ENCODE measurements around the gene ZGPAT. TPM values are rescaled to one million over a fixed set of nuclear protein-coding genes. Genes with fewer than 3 reads are reported as not detected.
"Not testable (repeated sequence)": the region's sequence is repeated elsewhere in the genome, so short reads cannot be mapped to it uniquely, and the experiment has no call there.

Gene ZGPAT
- total RNA-seq, 4 donors from 2014 or later: 29.1 to 346 (median 76.5) TPM

DNA sequence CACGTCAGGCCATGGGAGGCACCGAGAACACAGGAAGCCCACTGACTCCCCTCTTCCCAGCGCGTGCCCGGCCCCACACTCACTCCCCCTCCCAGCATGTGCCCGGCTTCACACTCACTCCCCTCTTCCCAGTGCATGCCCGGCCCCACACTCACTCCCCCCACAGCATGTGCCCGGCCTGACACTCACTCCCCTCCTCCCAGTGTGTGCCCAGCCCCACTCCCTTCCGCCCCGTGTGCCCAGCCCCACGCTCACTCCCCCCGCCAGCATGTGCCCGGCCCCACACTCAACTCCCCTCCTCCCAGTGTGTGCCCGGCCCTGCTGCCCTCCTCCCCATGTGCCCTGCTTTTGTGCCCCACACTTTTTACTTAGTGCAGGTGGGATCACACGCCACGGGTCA is 40.0 kb upstream of the ZGPAT start:
- DNase-seq: no peak
- H3K36me3 ChIP-seq: peaks cover 0 to 10% (median 0%) of the 10 kb centered on the region in 4 donors
- H3K4me3 ChIP-seq: no peak overlapping the region
- no peak overlapping the region for H3K27ac ChIP-seq
- TF ChIP-seq POLR2A (IDR thresholded peaks at IDR 0.05): no peak
- TF ChIP-seq, protein P1, sequence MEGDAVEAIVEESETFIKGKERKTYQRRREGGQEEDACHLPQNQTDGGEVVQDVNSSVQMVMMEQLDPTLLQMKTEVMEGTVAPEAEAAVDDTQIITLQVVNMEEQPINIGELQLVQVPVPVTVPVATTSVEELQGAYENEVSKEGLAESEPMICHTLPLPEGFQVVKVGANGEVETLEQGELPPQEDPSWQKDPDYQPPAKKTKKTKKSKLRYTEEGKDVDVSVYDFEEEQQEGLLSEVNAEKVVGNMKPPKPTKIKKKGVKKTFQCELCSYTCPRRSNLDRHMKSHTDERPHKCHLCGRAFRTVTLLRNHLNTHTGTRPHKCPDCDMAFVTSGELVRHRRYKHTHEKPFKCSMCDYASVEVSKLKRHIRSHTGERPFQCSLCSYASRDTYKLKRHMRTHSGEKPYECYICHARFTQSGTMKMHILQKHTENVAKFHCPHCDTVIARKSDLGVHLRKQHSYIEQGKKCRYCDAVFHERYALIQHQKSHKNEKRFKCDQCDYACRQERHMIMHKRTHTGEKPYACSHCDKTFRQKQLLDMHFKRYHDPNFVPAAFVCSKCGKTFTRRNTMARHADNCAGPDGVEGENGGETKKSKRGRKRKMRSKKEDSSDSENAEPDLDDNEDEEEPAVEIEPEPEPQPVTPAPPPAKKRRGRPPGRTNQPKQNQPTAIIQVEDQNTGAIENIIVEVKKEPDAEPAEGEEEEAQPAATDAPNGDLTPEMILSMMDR (IDR thresholded peaks at IDR 0.05): no peak
- TF ChIP-seq POLR2AphosphoS5 (IDR thresholded peaks at IDR 0.05): no peak
- TF ChIP-seq EP300 (IDR thresholded peaks at IDR 0.05; ENCODE audit: low read depth): no peak
- in situ Hi-C loops (cut with MboI; ENCODE audit: low pct_ligation_motif_present in 1 of 4, low pct_unique_long_range_greater_than_20kb in 1 of 4, low sequenced_read_pairs in 3 of 4): no loop called here
- H3K9me3 ChIP-seq: no peaks in the 10 kb centered on the region
- intact Hi-C loops (cut with DNase I; ENCODE audit: low total_unique reads): no loop called here
- WGBS, 2 donors (ENCODE audit: low coverage in 1 of 2): 91 to 95% methylated on average over 6 to 16 of the region's 16 CpGs
- no peaks in the 10 kb centered on the region for H3K4me1 ChIP-seq
- no peaks in the 10 kb centered on the region for H3K27me3 ChIP-seq

DNA sequence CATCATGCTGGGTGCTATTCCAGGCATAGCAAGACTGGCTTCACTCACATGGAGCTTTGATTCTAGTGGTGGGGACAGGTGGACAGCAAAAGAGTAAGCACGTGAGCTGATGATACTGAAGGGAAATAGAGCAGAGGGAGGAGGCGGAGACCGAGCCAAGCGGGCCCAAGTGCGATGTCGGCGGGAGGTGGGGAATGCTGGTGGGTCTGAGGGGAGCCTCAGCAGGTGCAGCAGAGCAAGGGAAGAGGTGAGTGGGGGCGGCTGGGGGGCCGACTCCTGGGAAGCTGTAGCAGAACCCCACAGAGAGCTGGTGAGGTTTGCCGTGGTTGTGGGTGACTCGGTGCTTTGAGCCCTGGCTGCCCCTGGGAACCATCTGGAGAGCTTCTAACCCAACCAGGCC is 39.5 kb upstream of the ZGPAT start:
- no peak for DNase-seq
- intact Hi-C loops (cut with DNase I; ENCODE audit: low total_unique reads) (no loop called here), in situ Hi-C loops (cut with MboI; ENCODE audit: low pct_ligation_motif_present in 1 of 4, low pct_unique_long_range_greater_than_20kb in 1 of 4, low sequenced_read_pairs in 3 of 4) (no loop called here)
- 96% methylated on average over 8 to 11 of the region's 11 CpGs for WGBS, 2 donors (ENCODE audit: low coverage in 1 of 2)
- Histone ChIP-seq H3K27me3 (no peaks in the 10 kb centered on the region), H3K4me3 (no peak overlapping the region), H3K27ac (no peak overlapping the region), H3K36me3 (peaks cover 0 to 10% (median 0%) of the 10 kb centered on the region in 4 donors), H3K9me3 (no peaks in the 10 kb centered on the region), H3K4me1 (no peaks in the 10 kb centered on the region)
- TF ChIP-seq POLR2A (IDR thresholded peaks at IDR 0.05) (no peak), EP300 (IDR thresholded peaks at IDR 0.05; ENCODE audit: low read depth) (no peak), POLR2AphosphoS5 (IDR thresholded peaks at IDR 0.05) (no peak)
- TF ChIP-seq, protein P1 (IDR thresholded peaks at IDR 0.05): no peak

DNA sequence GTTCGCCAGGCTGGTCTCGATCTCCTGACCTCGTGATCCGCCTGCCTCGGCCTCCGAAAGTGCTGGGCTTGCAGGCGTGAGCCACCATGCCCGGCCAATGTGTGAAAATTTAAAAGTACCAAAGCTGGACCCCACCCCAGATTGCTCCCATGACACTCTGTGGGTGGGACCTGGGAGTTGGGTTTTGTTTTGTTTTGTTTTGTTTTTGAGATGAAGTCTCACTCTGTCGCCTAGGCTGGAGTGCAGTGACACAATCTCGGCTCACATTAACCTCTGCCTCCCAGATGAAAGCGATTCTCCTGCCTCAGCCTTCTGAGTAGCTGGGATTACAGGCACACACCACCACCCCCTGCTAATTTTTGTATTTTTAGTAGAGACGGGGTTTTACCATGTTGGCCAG is 36.1 kb upstream of the ZGPAT start:
- H3K27me3 ChIP-seq; H3K4me3 ChIP-seq; H3K9me3 ChIP-seq; DNase-seq; H3K27ac ChIP-seq; in situ Hi-C loops (cut with MboI; ENCODE audit: low pct_ligation_motif_present in 1 of 4, low pct_unique_long_range_greater_than_20kb in 1 of 4, low sequenced_read_pairs in 3 of 4); H3K4me1 ChIP-seq; intact Hi-C loops (cut with DNase I; ENCODE audit: low total_unique reads): not testable (repeated sequence)
- 95% methylated on average over 12 of the region's 12 CpGs; no CpG with 5 or more reads in 1 of the 2 donors for WGBS, 2 donors (ENCODE audit: low coverage in 1 of 2)
- H3K36me3 ChIP-seq: peaks cover 0 to 10% (median 0%) of the 10 kb centered on the region in 4 donors

DNA sequence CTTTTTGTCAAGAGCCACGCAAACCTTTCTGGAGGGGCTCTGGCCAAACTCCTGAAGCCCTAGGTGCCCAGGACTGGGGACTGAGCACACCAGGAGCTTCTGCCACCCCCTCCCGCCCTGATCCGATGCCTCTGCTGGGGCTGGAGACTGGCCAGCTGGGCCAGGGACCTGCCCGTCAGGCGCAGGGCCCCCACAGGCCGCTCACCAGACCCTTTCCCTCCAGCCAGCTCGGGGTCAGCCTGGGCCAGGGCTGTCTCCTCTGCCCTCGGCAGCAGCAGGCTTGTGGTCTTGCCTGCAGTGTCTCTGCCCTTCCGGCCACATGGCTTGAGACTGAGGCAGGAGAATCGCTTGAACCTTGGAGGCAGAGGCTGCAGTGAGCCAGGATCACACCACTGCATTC is 35.2 kb upstream of the ZGPAT start:
- DNase-seq: no peak
- WGBS, 2 donors (ENCODE audit: low coverage in 1 of 2): 91% methylated on average over 10 of the region's 10 CpGs; no CpG with 5 or more reads in 1 of the 2 donors
- Histone ChIP-seq H3K27ac (no peak overlapping the region), H3K4me1 (no peaks in the 10 kb centered on the region), H3K4me3 (no peak overlapping the region), H3K36me3 (peaks cover 0 to 3% (median 0%) of the 10 kb centered on the region in 4 donors), H3K9me3 (no peaks in the 10 kb centered on the region), H3K27me3 (no peaks in the 10 kb centered on the region)
- in situ Hi-C loops (cut with MboI; ENCODE audit: low pct_ligation_motif_present in 1 of 4, low pct_unique_long_range_greater_than_20kb in 1 of 4, low sequenced_read_pairs in 3 of 4): no loop called here
- no peak for TF ChIP-seq POLR2A (IDR thresholded peaks at IDR 0.05)
- TF ChIP-seq, protein P1 (IDR thresholded peaks at IDR 0.05): no peak
- no peak for TF ChIP-seq EP300 (IDR thresholded peaks at IDR 0.05; ENCODE audit: low read depth)
- TF ChIP-seq POLR2AphosphoS5 (IDR thresholded peaks at IDR 0.05): no peak
- intact Hi-C loops (cut with DNase I; ENCODE audit: low total_unique reads): no loop called here

DNA sequence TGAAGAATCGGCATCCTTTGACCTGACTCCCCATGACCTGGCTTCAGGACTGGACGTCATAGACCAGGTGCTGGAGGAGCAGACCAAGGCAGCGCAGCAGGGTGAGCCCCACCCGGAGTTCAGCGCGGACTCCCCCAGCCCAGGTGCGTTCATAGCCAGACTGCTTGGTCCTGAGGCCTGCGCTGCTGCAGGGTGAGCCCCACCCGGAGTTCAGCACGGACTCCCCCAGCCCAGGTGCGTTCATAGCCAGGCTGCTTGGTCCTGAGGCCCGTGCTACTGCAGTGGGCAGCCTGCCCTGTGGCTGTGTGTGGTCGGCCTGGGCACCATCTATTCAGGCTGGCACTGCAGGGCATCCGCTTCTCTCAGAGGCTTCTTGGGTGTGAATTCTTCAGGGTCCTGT is 33.9 kb upstream of the ZGPAT start:
- TF ChIP-seq POLR2A (IDR thresholded peaks at IDR 0.05) (no peak), EP300 (IDR thresholded peaks at IDR 0.05; ENCODE audit: low read depth) (no peak), POLR2AphosphoS5 (IDR thresholded peaks at IDR 0.05) (no peak)
- TF ChIP-seq, protein P1 (IDR thresholded peaks at IDR 0.05): no peak
- H3K4me1 ChIP-seq: no peaks in the 10 kb centered on the region
- intact Hi-C loops (cut with DNase I; ENCODE audit: low total_unique reads): no loop called here
- no peak overlapping the region for H3K4me3 ChIP-seq
- 95% methylated on average over 14 of the region's 14 CpGs; no CpG with 5 or more reads in 1 of the 2 donors for WGBS, 2 donors (ENCODE audit: low coverage in 1 of 2)
- H3K27me3 ChIP-seq: no peaks in the 10 kb centered on the region
- H3K36me3 ChIP-seq: peaks cover 0 to under 1% (median 0%) of the 10 kb centered on the region in 4 donors
- in situ Hi-C loops (cut with MboI; ENCODE audit: low pct_ligation_motif_present in 1 of 4, low pct_unique_long_range_greater_than_20kb in 1 of 4, low sequenced_read_pairs in 3 of 4): no loop called here
- DNase-seq: no peak
- no peak overlapping the region for H3K27ac ChIP-seq
- H3K9me3 ChIP-seq: no peaks in the 10 kb centered on the region

Data from transverse colon (tissue), 4 donors.